ENCODE measurements around the gene ARMS2.

DNA sequence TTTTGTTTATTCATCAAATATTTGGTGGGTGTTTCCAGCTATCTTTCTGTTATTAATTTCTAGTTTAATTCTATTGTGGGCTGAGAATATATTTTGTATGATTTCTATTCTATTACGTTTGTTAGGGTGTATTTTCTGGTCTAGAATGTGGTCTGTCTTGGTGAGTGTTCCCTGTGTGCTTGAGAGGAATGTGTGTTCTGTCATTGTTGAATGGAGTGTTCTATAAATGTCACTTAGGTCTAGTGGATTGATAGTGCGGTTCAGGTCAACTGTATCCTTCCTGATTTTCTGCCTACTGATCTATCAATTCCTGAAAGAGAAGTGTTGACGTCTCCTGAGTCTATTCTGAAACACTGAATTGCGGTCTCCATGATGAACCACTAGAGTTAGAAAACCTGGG lies 15.4 kb downstream of the ARMS2 start:
- no peak for TF ChIP-seq POLR2AphosphoS5 (IDR thresholded peaks at IDR 0.05; ENCODE audit: low read depth, low read length)
- no peak for TF ChIP-seq TAF1 (IDR thresholded peaks at IDR 0.05; ENCODE audit: borderline replicate concordance, insufficient read depth, low read length)
- TF ChIP-seq, protein P1, sequence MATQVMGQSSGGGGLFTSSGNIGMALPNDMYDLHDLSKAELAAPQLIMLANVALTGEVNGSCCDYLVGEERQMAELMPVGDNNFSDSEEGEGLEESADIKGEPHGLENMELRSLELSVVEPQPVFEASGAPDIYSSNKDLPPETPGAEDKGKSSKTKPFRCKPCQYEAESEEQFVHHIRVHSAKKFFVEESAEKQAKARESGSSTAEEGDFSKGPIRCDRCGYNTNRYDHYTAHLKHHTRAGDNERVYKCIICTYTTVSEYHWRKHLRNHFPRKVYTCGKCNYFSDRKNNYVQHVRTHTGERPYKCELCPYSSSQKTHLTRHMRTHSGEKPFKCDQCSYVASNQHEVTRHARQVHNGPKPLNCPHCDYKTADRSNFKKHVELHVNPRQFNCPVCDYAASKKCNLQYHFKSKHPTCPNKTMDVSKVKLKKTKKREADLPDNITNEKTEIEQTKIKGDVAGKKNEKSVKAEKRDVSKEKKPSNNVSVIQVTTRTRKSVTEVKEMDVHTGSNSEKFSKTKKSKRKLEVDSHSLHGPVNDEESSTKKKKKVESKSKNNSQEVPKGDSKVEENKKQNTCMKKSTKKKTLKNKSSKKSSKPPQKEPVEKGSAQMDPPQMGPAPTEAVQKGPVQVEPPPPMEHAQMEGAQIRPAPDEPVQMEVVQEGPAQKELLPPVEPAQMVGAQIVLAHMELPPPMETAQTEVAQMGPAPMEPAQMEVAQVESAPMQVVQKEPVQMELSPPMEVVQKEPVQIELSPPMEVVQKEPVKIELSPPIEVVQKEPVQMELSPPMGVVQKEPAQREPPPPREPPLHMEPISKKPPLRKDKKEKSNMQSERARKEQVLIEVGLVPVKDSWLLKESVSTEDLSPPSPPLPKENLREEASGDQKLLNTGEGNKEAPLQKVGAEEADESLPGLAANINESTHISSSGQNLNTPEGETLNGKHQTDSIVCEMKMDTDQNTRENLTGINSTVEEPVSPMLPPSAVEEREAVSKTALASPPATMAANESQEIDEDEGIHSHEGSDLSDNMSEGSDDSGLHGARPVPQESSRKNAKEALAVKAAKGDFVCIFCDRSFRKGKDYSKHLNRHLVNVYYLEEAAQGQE (IDR thresholded peaks at IDR 0.05; ENCODE audit: insufficient read depth in 1 of 2, low read depth in 2 of 2, low read length in 2 of 2): no peak
- no peak for TF ChIP-seq FOXP2 (optimal IDR thresholded peaks at IDR 0.05; ENCODE audit: borderline replicate concordance, extremely low read depth, extremely low read length, insufficient read depth)
- TF ChIP-seq SIN3A (IDR thresholded peaks at IDR 0.05; ENCODE audit: borderline replicate concordance, insufficient read depth, low read length): no peak

All from PFSK-1 (cell line).